ENCODE results near the gene GNGT1.
A peak's percentile ranks its signal among the peaks of the same experiment; 100 is the strongest.
"Not testable (repeated sequence)": the region's sequence is repeated elsewhere in the genome, so short reads cannot be mapped to it uniquely, and the experiment has no call there.

GNGT1 gene

DNA sequence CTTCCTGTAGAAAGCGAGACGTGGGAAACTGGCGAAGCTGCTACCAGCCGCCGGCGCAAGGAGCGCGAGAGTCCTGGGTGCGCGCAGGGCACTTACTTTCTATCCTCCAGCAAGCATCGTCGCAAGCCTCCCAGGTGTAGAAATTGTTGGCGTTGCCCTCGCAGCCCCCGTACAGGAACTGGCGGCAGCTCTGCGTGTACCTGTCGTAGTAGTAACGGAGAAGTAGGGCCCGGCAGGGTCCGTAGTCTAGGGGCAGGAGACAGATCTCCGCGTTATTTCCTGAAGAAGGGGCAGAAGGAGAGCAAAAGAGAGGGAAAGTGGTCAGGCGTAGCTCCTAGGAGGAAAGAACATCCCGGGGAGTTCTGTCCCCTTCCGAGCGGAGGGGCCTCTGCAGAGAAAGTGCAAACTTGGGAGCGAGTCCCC is 16.3 kb upstream of the GNGT1 start:
- H3K9me3 ChIP-seq (ENCODE audit: control insufficient read depth, insufficient read depth, low read length) = no peaks in the 10 kb centered on the region
- H3K4me1 ChIP-seq (ENCODE audit: insufficient read depth, low read length) = 0 out of 2 replicates have a peak, but pooled peaks cover 3% of the 10 kb centered on the region
- peak overlapping the region; percentile 89 for H3K9ac ChIP-seq (ENCODE audit: low read depth, low read length)
- H3K36me3 ChIP-seq (ENCODE audit: insufficient read depth, low read length) = no peaks in the 10 kb centered on the region

DNA sequence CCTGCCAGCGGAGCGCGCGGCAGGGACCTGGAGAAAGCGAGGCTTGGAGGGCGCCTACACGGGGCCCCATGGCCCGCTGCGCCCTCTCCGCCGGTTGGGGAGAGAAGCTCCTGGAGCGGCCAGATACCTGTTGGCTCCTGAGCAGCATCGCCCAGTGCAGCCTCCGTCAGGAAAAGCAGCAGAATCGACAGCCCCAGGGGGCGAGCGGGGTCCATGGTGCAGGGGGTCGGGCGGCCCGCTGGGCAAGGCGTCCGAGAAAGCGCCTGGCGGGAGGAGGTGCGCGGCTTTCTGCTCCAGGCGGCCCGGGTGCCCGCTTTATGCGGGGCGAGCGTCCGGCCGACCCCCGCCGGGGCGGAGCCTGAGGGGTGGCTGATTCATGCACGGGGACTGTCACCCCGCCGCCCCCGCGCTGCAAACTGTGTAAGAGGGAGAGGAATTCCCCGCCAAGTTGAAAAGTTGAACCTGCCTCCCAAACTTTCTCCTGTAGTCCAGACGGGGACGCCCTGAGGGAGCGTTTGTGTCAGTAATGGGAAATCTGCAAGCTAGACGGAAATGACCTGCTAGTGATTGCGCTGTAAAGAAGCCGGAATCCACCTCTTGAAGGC is 15.8 kb upstream of the GNGT1 start, which contains the start of gene TFPI2:
TFPI2 (minus strand) TSS at position 290 of the 605 bp plus-strand sequence; CDS start at position 215, 75 bp downstream.
- peak within 1 kb of the TSS; percentile 89 for H3K9ac ChIP-seq (ENCODE audit: low read depth, low read length)
- no peaks in the 10 kb centered on the region for H3K36me3 ChIP-seq (ENCODE audit: insufficient read depth, low read length)
- no peaks in the 10 kb centered on the region for H3K9me3 ChIP-seq (ENCODE audit: control insufficient read depth, insufficient read depth, low read length)
- 0 out of 2 replicates have a peak, but pooled peaks cover 3% of the 10 kb centered on the region for H3K4me1 ChIP-seq (ENCODE audit: insufficient read depth, low read length)

DNA sequence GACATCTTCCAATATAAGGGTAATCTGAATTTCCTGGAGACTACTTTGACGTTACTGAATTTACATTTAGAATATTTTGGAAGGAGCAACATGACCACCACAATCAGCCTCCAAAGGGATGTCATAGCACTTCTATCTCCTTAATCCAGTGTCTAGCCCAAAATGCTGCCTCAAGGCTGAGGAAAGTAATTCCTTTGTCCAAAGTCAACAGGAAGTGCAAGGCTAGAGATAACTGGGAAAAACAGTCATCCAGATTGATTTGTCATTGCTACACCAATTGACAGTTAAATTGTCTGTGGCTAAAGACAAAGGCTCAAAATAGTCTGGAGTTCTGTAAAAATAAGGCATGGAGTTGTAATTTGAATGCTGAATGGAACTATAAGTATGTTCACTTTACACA is 11.9 kb upstream of the GNGT1 start:
- H3K9me3 ChIP-seq (ENCODE audit: control insufficient read depth, insufficient read depth, low read length) = no peaks in the 10 kb centered on the region
- 0 out of 2 replicates have a peak, but pooled peaks cover 3% of the 10 kb centered on the region for H3K4me1 ChIP-seq (ENCODE audit: insufficient read depth, low read length)
- H3K9ac ChIP-seq (ENCODE audit: low read depth, low read length) = no peak overlapping the region
- H3K36me3 ChIP-seq (ENCODE audit: insufficient read depth, low read length) = no peaks in the 10 kb centered on the region

DNA sequence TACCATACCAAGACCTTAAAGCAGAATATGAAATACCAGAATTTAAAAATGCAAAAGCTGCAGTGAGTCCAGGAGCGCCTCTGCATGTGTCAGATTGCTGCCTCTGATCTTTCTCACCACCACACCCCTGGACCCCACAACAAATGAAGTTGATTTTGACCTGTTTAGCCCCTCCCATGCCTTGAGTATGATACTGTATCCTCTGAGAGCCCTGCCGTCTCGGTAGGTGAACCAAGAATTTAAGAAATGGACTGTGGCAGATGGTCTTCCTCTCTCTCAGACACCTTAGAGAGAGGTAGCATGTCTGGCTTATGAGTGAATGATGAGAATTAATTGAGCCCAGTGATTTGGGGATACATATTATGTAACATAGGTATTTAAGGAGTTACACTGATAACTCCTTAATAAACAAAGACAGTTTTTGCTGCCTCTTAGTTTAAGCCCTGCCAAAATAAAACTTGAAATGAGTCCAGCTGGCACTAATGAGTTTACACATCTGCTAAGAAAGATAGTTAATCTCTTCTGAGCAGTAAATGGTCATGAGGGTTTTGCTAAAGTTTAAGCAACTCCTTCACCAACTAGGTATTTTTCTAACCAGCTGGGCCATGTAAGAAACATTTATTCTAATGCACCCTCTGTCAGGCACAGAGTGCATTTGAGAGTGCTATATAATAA is 11.3 kb upstream of the GNGT1 start:
- no peaks in the 10 kb centered on the region for H3K9me3 ChIP-seq (ENCODE audit: control insufficient read depth, insufficient read depth, low read length)
- no peak overlapping the region for H3K9ac ChIP-seq (ENCODE audit: low read depth, low read length)
- H3K4me1 ChIP-seq (ENCODE audit: insufficient read depth, low read length) = no peaks in the 10 kb centered on the region

DNA sequence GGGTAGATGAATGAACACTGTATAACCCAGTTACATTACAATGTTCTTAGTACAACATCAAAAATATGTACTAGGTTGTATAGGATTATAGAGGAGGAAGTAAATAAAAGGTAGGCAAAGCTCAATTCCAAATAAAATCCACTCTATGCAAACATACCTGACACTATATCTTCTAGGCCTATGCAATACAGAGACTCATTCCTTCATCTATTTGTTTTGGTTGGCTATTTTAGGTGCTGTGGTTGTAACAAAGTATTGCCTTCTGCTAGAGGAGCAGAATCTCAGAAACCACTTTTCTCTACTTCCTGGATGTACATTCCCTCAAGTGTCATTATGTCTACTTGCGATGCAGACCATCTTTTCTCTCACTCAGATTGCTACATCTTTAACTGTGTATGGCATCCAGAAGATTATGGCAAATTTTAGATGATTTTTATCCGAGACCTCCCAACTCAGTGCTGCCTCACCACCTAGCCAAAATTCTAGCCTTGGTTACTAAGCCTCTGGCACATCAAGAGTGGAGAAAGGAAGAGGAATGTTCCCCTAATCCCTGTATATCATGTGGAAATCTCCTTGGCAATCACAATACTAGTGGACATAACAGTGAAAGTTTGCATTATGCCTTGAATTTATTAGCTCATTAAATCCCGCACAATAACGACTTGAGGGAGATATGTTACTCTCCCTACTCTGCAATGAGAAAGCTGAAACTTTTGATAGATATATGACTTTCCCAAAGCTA is 10.3 kb upstream of the GNGT1 start:
- no peaks in the 10 kb centered on the region for H3K9me3 ChIP-seq (ENCODE audit: control insufficient read depth, insufficient read depth, low read length)

More for the DNA sequence above, 11.3 kb upstream of the GNGT1 start:
- H3K36me3 ChIP-seq (ENCODE audit: insufficient read depth, low read length) = no peaks in the 10 kb centered on the region

DNA sequence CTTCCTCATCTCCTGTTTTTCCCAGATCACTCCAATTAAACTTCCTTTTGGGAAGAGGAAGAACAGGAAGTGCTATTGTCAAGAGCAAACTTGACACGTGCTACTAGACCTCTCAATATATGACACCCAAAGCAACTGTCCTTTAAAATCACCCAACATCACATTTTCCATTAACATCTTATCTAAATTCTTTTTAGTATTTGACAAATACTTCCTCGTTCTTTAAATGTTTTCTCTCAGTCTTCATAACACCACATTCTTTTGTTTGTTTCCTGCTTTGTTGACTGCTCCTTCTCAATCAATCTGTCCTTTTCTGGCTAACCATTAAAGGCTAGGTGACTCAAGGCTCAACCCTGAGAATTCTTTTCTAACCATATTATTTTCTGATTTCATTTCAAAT is 8.7 kb upstream of the GNGT1 start:
- Histone ChIP-seq H3K9me3 (ENCODE audit: control insufficient read depth, insufficient read depth, low read length) (no peaks in the 10 kb centered on the region), H3K9ac (ENCODE audit: low read depth, low read length) (no peak overlapping the region), H3K4me1 (ENCODE audit: insufficient read depth, low read length) (no peaks in the 10 kb centered on the region), H3K36me3 (ENCODE audit: insufficient read depth, low read length) (no peaks in the 10 kb centered on the region)

More for the DNA sequence above, 10.3 kb upstream of the GNGT1 start:
- H3K4me1 ChIP-seq (ENCODE audit: insufficient read depth, low read length) = no peaks in the 10 kb centered on the region
- no peak overlapping the region for H3K9ac ChIP-seq (ENCODE audit: low read depth, low read length)
- no peaks in the 10 kb centered on the region for H3K36me3 ChIP-seq (ENCODE audit: insufficient read depth, low read length)

DNA sequence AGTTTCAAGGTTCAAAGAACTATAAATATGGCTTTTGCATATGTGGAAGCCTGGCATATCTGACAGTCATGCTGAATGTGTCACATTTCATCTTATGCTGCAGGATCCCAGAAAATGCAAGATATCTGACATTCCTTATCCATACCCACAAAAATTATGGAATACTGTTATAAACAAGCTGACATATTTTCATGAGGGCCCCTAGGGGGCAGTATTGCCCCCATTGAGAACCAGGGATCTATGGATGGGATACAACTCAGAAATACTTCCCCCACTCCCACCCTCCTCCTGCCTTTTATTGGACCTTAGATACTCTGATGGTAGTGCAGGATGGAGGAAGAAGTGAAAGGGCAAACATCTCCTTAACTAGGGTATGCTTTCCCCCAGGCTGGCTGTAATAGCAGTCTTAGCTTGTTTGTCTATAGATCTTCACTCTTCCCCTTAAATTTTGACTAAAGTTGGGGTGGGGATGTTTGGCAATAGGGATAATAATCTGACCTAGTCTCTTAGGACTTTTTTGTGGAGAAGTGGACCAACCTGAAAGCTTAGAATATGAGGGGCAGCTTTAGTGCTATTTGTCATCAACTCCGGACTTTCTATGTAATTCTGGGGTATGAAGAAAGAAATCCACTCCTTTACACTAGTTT is 3.5 kb upstream of the GNGT1 start:
- Histone ChIP-seq H3K9ac (ENCODE audit: low read depth, low read length) (no peak overlapping the region), H3K4me1 (ENCODE audit: insufficient read depth, low read length) (peaks cover 3% of the 10 kb centered on the region; the same call in 1 of the 2 replicates)

DNA sequence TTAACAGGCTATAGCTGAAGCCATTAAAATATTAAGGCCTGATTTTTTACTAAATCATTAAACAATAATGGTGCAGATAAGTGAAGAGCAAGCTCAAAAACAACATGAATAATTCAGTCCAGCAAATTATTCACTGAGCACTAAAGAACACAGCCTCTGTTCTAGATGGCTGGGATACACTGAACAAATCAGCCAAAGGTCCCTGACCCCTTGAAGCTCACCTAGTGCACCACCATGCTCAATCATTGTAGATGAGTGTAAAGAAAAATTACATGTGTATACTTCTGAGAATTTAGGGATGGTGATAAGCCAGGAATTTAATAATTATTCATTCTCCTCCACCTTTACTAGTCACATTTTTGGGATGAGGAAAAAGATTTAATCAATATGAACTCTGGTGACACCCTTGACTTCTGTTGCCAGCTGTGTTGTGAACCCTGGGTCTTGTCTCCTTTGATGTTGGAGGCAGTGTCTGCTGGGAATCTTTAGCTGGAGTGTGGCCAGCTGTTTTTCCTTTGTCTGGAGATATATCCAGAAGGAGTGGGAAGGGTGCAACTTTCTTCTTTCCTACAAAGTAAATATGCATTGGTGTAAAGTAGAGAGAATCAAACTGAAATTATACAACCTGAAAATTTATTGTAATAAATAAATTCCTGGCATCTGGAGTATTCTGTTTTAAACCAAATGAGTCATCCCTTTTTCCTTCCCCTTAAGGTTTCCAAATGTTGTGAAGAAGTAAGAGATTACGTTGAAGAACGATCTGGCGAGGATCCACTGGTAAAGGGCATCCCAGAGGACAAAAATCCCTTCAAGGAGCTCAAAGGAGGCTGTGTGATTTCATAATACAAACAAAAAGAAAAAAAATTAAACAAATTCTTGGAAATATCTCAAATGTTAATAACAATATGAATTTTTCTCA is 4.0 kb downstream of the GNGT1 start:
- Histone ChIP-seq H3K36me3 (ENCODE audit: insufficient read depth, low read length) (no peaks in the 10 kb centered on the region), H3K4me1 (ENCODE audit: insufficient read depth, low read length) (no peaks in the 10 kb centered on the region), H3K9ac (ENCODE audit: low read depth, low read length) (no peak overlapping the region), H3K9me3 (ENCODE audit: control insufficient read depth, insufficient read depth, low read length) (no peaks in the 10 kb centered on the region)

More for the DNA sequence above, 3.5 kb upstream of the GNGT1 start:
- H3K36me3 ChIP-seq (ENCODE audit: insufficient read depth, low read length) = no peaks in the 10 kb centered on the region
- no peaks in the 10 kb centered on the region for H3K9me3 ChIP-seq (ENCODE audit: control insufficient read depth, insufficient read depth, low read length)

DNA sequence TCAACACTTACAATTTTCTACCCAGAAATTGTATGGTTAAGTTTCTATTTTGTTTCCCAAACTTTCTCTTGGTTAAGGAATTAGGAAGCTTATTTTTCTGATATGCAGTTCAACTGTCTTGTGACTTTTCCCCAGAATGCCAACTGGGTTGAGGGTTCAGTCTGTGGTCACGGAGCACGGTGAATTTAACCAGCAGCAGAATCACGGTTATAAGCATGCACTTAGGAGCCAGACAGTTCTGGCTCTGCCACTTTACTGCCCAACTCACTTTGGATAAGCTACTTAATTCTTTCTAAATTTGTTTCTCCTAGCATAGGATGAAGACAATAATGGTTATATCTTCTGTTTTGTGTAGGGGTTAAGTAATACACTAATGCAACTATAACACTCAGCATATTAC is 4.9 kb downstream of the GNGT1 start:
- not testable (repeated sequence) for H3K9me3 ChIP-seq (ENCODE audit: control insufficient read depth, insufficient read depth, low read length); H3K9ac ChIP-seq (ENCODE audit: low read depth, low read length); H3K36me3 ChIP-seq (ENCODE audit: insufficient read depth, low read length); H3K4me1 ChIP-seq (ENCODE audit: insufficient read depth, low read length)

DNA sequence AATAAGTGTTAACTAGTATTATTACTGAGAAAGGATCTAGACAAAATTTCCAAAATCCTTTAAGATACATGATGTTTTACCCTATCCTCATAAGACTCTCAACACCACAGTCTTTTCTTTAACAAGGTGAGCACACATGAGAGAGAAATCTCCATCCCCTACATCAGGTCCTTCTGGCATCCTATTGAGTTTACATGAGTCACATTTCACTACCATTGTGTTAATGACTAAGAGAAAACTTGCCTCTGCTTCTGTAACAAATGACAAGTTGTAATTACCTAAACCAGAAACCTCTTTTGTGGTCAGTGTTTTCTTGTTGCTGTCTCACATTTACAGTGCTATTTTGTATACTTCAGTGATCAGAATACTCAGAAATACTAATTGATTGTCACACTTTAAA is 5.3 kb downstream of the GNGT1 start:
- not testable (repeated sequence) for H3K9me3 ChIP-seq (ENCODE audit: control insufficient read depth, insufficient read depth, low read length); H3K4me1 ChIP-seq (ENCODE audit: insufficient read depth, low read length); H3K36me3 ChIP-seq (ENCODE audit: insufficient read depth, low read length); H3K9ac ChIP-seq (ENCODE audit: low read depth, low read length)

DNA sequence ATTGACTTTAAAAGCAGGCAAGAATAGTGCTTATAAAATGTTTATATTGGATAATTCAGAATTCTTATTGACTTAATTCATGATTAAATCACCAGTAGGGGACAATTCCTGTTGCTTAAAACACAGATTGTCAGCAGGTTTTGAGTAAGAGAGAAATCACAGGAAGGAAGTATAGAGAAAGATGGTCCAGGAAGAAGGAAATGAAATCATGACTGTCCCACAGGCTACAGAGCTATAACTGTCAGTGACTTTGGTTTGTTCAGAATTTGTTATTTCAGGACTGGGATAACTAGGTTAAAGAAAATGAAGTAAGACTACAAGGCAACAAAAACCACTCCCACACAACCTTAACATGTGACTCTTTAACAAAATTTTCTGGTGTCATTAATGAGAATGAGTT is 6.8 kb downstream of the GNGT1 start:
- Histone ChIP-seq H3K9ac (ENCODE audit: low read depth, low read length) (no peak overlapping the region), H3K36me3 (ENCODE audit: insufficient read depth, low read length) (no peaks in the 10 kb centered on the region), H3K9me3 (ENCODE audit: control insufficient read depth, insufficient read depth, low read length) (no peaks in the 10 kb centered on the region), H3K4me1 (ENCODE audit: insufficient read depth, low read length) (no peaks in the 10 kb centered on the region)

DNA sequence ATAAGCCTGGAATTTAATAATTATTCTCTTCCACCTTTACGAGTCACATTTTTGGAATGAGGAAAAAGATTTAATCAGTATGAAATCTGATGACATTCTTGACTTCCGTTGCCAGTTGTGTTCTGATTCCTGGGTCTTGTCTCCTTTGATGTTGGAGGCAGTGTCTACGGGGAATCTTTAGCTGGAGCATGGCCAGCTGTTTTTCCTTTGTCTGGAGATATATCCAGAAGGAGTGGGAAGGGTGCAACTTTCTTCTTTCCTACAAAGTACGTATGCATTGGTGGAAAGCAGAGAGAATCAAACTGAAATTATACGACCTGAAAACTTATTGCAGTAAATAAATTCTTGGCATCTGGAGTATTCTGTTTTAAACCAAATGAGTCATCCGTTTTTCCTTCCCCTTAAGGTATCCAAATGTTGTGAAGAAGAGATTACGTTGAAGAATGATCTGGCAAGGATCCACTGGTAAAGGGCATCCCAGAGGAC is 8.3 kb downstream of the GNGT1 start:
- H3K9me3 ChIP-seq (ENCODE audit: control insufficient read depth, insufficient read depth, low read length) = no peaks in the 10 kb centered on the region
- H3K4me1 ChIP-seq (ENCODE audit: insufficient read depth, low read length) = no peaks in the 10 kb centered on the region
- no peaks in the 10 kb centered on the region for H3K36me3 ChIP-seq (ENCODE audit: insufficient read depth, low read length)
- H3K9ac ChIP-seq (ENCODE audit: low read depth, low read length) = no peak overlapping the region

DNA sequence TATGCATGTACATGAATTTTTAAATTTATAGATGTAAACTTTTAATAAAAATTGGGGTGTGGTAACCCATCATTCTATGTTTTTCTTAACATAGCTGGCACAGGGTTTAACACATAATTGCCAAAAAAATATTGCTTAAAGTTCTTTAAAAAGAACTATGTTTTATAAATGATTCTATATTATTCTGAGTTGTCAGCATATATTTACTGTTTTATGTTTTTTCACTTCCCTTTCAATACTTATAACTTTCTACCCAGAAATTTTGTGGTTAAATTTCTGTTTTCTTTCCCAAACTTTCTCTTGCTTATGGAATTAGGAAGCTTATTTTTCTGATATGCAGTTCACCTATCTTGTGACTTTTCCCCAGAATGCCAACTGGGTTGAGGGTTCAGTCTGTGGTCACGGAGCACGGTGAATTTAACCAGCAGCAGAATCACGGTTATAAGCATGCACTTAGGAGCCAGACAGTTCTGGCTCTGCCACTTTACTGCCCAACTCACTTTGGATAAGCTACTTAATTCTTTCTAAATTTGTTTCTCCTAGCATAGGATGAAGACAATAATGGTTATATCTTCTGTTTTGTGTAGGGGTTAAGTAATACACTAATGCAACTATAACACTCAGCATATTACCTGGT is 9.0 kb downstream of the GNGT1 start:
- H3K9me3 ChIP-seq (ENCODE audit: control insufficient read depth, insufficient read depth, low read length); H3K9ac ChIP-seq (ENCODE audit: low read depth, low read length); H3K4me1 ChIP-seq (ENCODE audit: insufficient read depth, low read length); H3K36me3 ChIP-seq (ENCODE audit: insufficient read depth, low read length): not testable (repeated sequence)
